IPS-15b (cell line): Measurements from ENCODE around the gene LENG1.
A peak's percentile ranks its signal among the peaks of the same experiment; 100 is the strongest.
"Not testable (repeated sequence)": the region's sequence is repeated elsewhere in the genome, so short reads cannot be mapped to it uniquely, and the experiment has no call there.

Experiments
- H3K27me3 ChIP-seq: one replicate; pipeline ENCODE4 v1.6.1; 2013; ENCODE audit warnings: low read length; ENCODE audit not compliant: control insufficient read depth, insufficient read depth
- H3K36me3 ChIP-seq: one replicate; pipeline ENCODE4 v1.6.1; 2013; ENCODE audit warnings: low read length; ENCODE audit not compliant: control insufficient read depth, insufficient read depth
- H3K4me1 ChIP-seq: one replicate; pipeline ENCODE4 v1.6.1; 2013; ENCODE audit warnings: mild to moderate bottlenecking, low read length; ENCODE audit not compliant: control insufficient read depth, insufficient read depth
- H3K4me3 ChIP-seq: one replicate; pipeline ENCODE4 v1.5.1; 2013; ENCODE audit warnings: low read depth, low read length
- H3K9ac ChIP-seq: one replicate; pipeline ENCODE4 v1.6.1; 2013; ENCODE audit warnings: low read depth, mild to moderate bottlenecking, low read length
- H3K9me3 ChIP-seq: one replicate; pipeline ENCODE4 v1.6.1; 2013; ENCODE audit warnings: mild to moderate bottlenecking, low read length; ENCODE audit not compliant: control insufficient read depth, insufficient read depth

The LENG1 gene

DNA sequence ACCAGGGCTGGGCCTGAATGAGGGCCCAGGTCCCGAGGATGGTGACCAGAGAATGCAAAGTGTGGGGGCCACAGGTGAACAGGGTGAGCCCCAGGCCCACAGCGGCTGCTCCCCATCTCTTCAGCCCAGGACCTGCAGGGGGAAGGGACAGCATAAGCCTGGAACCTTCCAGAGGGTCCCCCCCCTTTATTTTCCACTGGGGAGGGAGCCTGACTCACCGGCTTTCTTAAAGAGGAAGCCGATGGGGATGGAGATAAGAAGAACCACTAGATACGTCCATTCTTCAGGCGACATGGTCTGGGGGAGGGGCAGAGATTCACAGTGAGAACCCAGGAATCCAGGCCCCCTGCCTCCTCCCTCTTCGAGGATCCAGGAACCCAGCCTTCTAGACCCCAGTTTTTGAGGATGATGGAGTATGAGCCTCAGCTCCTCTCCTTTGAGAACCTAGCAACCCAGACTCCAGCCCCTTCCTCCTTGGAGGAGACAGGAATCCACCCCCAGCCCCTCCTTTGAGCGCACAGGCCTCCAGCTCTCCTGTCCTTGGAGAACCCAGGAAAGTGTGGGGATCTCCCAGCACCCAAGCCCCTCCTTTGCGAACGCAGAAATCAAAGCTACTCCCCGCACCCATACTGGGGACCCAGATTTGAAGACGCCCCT lies 28.8 kb upstream of the LENG1 start:
- no peaks in the 10 kb centered on the region for H3K27me3 ChIP-seq
- peak overlapping the region; percentile 38 for H3K9ac ChIP-seq
- peak overlapping the region; percentile 74 for H3K4me3 ChIP-seq
- H3K36me3 ChIP-seq: peaks cover 15% of the 10 kb centered on the region
- H3K9me3 ChIP-seq: no peaks in the 10 kb centered on the region
- H3K4me1 ChIP-seq: peaks cover 2% of the 10 kb centered on the region

DNA sequence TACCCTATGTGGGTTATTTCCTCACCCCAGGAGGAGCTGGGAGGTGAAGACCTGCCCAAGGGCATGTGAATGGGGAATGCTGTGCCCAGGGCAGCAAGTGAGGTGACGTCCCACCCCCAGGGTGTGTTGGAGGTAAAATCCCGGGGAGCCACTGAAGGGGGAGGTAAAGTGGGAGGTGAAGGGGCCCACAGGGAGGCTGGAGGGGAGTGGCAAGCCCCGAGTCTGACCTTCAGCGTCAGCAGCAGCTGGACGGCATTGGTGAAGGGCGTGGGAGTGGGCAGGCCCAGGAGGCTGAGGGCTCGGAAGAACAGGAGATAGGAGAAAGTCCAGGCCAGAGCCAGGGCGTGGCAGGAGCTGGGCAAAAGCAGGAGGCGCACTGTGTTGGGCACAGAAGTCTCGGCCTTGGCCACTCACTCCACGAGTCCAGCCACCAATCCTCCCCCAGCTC lies 27.4 kb upstream of the LENG1 start:
- peaks cover 2% of the 10 kb centered on the region for H3K4me1 ChIP-seq
- no peaks in the 10 kb centered on the region for H3K9me3 ChIP-seq
- no peak overlapping the region for H3K9ac ChIP-seq
- no peaks in the 10 kb centered on the region for H3K27me3 ChIP-seq
- peaks cover 11% of the 10 kb centered on the region for H3K36me3 ChIP-seq
- no peak overlapping the region for H3K4me3 ChIP-seq

- Histone ChIP-seq H3K9ac (no peak overlapping the region), H3K36me3 (peaks cover 11% of the 10 kb centered on the region), H3K4me1 (peaks cover 2% of the 10 kb centered on the region), H3K9me3 (no peaks in the 10 kb centered on the region), H3K4me3 (no peak overlapping the region), H3K27me3 (no peaks in the 10 kb centered on the region)
Observed at GRCh38 chr19:54186351-54186750, 26.8 kb upstream of the LENG1 start.

- H3K9ac ChIP-seq: no peak overlapping the region
- H3K27me3 ChIP-seq: no peaks in the 10 kb centered on the region
- no peaks in the 10 kb centered on the region for H3K9me3 ChIP-seq
- peaks cover 2% of the 10 kb centered on the region for H3K4me1 ChIP-seq
- no peak overlapping the region for H3K4me3 ChIP-seq
- H3K36me3 ChIP-seq: peaks cover 15% of the 10 kb centered on the region
Observed at GRCh38 chr19:54183431-54183830, 23.9 kb upstream of the LENG1 start.

DNA sequence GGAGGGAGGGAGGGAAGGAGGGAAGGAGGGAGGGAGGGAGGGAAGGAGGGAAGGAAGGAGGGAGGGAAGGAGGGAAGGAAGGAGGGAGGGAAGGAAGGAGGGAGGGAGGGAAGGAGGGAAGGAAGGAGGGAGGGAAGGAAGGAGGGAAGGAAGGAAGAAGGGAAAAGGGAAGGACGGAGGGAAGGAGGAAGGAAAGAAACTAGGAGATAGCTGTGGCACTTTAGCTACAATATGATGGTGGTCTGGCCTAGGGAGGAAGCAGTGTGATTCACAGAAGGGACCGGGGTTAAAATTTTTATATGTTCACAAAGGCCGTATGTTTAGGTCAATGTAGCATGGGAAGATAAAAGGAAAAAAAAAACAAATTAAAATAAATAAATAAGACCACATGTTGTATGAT lies 22.4 kb upstream of the LENG1 start:
- H3K4me1 ChIP-seq, H3K9me3 ChIP-seq, H3K9ac ChIP-seq, H3K4me3 ChIP-seq, H3K27me3 ChIP-seq: not testable (repeated sequence)
- H3K36me3 ChIP-seq: peaks cover 10% of the 10 kb centered on the region

- no peaks in the 10 kb centered on the region for H3K4me1 ChIP-seq
- peaks cover 11% of the 10 kb centered on the region for H3K36me3 ChIP-seq
- H3K4me3 ChIP-seq: no peak overlapping the region
- no peaks in the 10 kb centered on the region for H3K9me3 ChIP-seq
- no peak overlapping the region for H3K9ac ChIP-seq
- H3K27me3 ChIP-seq: no peaks in the 10 kb centered on the region
Observed at GRCh38 chr19:54180691-54181091, 21.2 kb upstream of the LENG1 start.

DNA sequence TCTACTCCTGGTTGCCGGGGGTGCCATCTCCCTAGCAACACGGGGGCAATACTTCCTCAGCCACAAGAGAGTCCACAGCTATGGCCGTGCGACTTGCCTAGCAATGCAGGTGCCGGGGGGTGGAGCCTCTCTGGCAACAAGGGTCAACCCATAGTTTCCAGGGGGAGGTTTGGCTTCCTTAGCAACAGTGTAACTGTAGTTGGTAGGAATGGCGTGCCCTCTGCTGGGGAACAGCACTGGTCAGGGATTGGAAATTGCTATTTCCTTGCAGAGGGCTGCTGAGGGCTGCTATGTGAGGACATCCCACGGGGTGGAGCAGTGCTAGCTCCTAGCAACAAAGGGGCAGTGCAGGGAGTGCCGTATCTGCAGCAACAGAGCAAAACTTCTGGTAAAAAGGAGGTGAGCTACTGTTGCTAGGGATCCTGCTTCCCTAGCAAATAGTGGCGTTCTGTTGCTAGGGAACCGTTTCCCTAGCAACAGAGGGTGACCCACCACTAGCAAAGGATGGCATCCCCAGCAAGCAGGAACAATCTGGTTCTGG lies 20.5 kb upstream of the LENG1 start:
- Histone ChIP-seq H3K36me3 (peaks cover 11% of the 10 kb centered on the region), H3K27me3 (no peaks in the 10 kb centered on the region), H3K9me3 (no peaks in the 10 kb centered on the region), H3K4me3 (no peak overlapping the region), H3K4me1 (no peaks in the 10 kb centered on the region), H3K9ac (no peak overlapping the region)

DNA sequence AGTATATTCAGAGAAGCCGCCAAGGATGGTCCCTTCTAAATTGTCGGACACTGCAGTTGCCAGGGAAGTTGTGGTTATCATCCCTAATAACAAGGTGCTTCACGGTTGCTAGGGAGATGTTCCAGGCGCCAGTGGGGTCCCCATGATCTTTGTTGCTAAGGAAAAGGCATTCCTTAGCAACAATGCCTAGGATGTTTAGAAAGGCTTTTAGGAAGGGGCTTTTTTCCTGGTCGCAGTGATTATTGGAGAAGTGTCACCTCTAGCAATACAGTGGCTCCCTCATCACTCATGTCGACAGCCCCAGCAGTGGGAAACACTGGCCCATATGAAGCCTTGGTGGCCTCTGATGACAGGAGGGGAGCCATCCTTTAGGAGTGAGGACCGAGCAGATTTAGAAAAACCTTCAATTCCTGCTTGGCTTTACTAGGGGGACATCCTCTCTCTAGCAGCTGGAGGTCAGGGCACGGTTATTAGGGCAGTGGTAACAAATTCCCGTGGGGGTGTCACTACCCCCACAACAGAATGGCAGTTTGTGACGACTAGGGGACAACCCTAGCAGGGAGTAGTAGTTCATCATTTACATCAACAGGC lies 19.8 kb upstream of the LENG1 start:
- no peak overlapping the region for H3K9ac ChIP-seq
- H3K4me3 ChIP-seq: no peak overlapping the region
- no peaks in the 10 kb centered on the region for H3K4me1 ChIP-seq
- no peaks in the 10 kb centered on the region for H3K9me3 ChIP-seq
- H3K27me3 ChIP-seq: no peaks in the 10 kb centered on the region
- peaks cover 11% of the 10 kb centered on the region for H3K36me3 ChIP-seq

DNA sequence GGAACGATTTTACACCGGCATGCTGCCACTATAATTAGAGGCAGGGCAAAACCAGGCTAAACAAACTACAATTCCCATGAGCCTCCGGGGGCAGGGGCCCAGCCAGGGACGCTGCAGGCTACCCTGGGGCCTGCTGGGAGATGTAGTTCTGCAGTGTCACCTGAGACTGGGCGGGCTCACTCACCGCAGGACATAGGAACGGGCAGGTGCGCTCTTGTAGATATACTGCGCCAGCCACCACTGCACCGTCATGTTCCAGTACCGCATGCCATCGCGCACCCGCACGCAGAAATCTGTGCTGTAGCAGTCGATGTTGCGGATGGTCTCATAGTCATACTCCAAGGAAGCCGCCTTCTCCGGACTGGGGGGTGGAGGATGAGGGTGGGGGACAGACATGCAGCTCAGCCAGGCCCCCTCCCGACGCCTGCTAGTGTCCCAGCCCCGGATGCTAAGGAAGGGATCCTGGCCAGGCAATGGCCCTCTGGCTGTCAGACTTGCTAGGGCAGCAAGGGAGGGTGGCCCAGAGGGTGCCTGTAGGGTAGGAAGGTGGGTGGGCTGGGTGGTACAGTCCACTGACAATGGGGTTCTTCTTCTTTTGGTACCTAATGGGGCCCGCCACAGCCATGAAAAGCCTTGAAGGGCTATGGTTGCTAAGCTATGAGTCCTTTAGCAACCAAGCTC lies 19.2 kb upstream of the LENG1 start:
- no peaks in the 10 kb centered on the region for H3K9me3 ChIP-seq
- no peaks in the 10 kb centered on the region for H3K4me1 ChIP-seq
- H3K36me3 ChIP-seq: peaks cover 11% of the 10 kb centered on the region
- no peak overlapping the region for H3K9ac ChIP-seq
- H3K27me3 ChIP-seq: no peaks in the 10 kb centered on the region
- no peak overlapping the region for H3K4me3 ChIP-seq

GRCh38 chr19:54173951-54174834 lies 14.7 kb upstream of the LENG1 start:
- H3K9me3 ChIP-seq: no peaks in the 10 kb centered on the region
- H3K36me3 ChIP-seq: peaks cover 6% of the 10 kb centered on the region
- H3K9ac ChIP-seq: no peak overlapping the region
- H3K4me1 ChIP-seq: peaks cover 3% of the 10 kb centered on the region
- H3K4me3 ChIP-seq: no peak overlapping the region
- no peaks in the 10 kb centered on the region for H3K27me3 ChIP-seq

DNA sequence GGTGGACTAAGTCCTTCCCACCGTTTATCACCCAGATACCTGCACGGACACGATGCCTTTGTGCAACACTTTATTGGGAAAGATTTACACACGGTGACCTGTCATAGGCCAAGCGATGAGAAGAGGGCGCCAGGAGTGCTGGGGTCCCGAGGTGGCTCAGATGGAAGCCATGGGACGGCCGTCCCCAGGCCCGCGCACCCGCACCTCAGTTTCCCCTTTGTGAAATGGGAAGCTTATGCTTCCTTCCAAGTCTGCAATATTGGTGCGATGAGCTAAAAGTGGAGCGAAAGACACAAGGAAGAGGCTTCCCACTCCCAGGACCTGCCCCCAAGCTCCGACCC lies 13.8 kb upstream of the LENG1 start:
- Histone ChIP-seq H3K4me3 (peak overlapping the region; percentile 77), H3K4me1 (peaks cover 3% of the 10 kb centered on the region), H3K27me3 (no peaks in the 10 kb centered on the region)

More for the DNA sequence above, 13.8 kb upstream of the LENG1 start:
- no peak overlapping the region for H3K9ac ChIP-seq
- H3K9me3 ChIP-seq: no peaks in the 10 kb centered on the region
- peaks cover 6% of the 10 kb centered on the region for H3K36me3 ChIP-seq
